Measurements from ENCODE around the gene EEF1G. TPM values are rescaled to one million over a fixed set of nuclear protein-coding genes. Genes with fewer than 3 reads are reported as not detected.

The EEF1G gene
- total RNA-seq, 1 experiment from 2014 or later = 1,667 TPM

GRCh38 chr11:62601372-62602140 is 27.9 kb upstream of the EEF1G start, which contains the start of gene MTA2 (continued):
- TF ChIP-seq NFATC4 (CRISPR knock-in tag; IDR thresholded peaks at IDR 0.05) (0 out of 2 replicates have a peak, but pooled peaks have one; percentile 30), CBFB (CRISPR knock-in tag; IDR thresholded peaks at IDR 0.05; ENCODE audit: low read depth) (no peak), TEAD1 (CRISPR knock-in tag; IDR thresholded peaks at IDR 0.05) (peak; percentile 48; the same call in 1 of the 2 replicates)

DNA sequence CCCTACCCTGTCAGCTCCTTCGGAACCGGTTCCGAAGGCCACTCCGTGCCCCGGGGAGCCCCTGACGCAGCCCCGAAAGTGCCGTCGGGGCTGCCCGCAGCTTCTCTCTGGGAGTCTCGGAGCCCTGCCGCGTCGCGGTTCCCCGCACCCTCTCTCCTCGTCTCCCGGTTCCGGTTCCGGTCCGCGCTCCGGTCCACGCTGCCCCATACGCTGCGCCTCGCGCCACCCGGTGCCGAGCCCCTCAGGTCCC is 27.4 kb upstream of the EEF1G start:
- H3K36me3 Mint-ChIP-seq = peaks cover 45% of the 10 kb centered on the region
- H3K9me3 Mint-ChIP-seq = no peaks in the 10 kb centered on the region
- no peak overlapping the region for H3K27ac Mint-ChIP-seq
- POLR2A ChIA-PET = interaction anchor here (0.6 to 3.1 kb wide), 15 partner anchors 9 to 251 kb away, joined by 3 to 53 read pairs (median 6); partner anchors contain the start of genes B3GAT3, BSCL2, C11orf98 and CSKMT
- CTCF ChIA-PET = interaction anchor here (0.9 to 8.9 kb wide), 10 partner anchors 8 to 206 kb away, joined by 3 to 74 read pairs (median 6); partner anchors contain the start of genes BSCL2, EML3, GNG3 and ROM1
- DNase-seq (ENCODE audit: low spot score) = no peak
- peaks cover 43% of the 10 kb centered on the region for H3K4me1 Mint-ChIP-seq
- TF ChIP-seq SP1 (CRISPR knock-in tag; conservative IDR thresholded peaks at IDR 0.05) = no peak
- TF ChIP-seq, protein P1, sequence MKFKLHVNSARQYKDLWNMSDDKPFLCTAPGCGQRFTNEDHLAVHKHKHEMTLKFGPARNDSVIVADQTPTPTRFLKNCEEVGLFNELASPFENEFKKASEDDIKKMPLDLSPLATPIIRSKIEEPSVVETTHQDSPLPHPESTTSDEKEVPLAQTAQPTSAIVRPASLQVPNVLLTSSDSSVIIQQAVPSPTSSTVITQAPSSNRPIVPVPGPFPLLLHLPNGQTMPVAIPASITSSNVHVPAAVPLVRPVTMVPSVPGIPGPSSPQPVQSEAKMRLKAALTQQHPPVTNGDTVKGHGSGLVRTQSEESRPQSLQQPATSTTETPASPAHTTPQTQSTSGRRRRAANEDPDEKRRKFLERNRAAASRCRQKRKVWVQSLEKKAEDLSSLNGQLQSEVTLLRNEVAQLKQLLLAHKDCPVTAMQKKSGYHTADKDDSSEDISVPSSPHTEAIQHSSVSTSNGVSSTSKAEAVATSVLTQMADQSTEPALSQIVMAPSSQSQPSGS (CRISPR knock-in tag; IDR thresholded peaks at IDR 0.05; ENCODE audit: borderline replicate concordance, low read depth) = no peak
- TF ChIP-seq ETV6 (CRISPR knock-in tag; IDR thresholded peaks at IDR 0.05) = no peak
- no peak for TF ChIP-seq NR2C2 (CRISPR knock-in tag; IDR thresholded peaks at IDR 0.05)
- no peak for TF ChIP-seq TEAD1 (CRISPR knock-in tag; IDR thresholded peaks at IDR 0.05)
- no peak for TF ChIP-seq NFATC4 (CRISPR knock-in tag; IDR thresholded peaks at IDR 0.05)
- TF ChIP-seq ESRRA (CRISPR knock-in tag; IDR thresholded peaks at IDR 0.05; ENCODE audit: borderline replicate concordance) = no peak
- no peak for TF ChIP-seq CREB1 (CRISPR knock-in tag; IDR thresholded peaks at IDR 0.05)
- no peak for TF ChIP-seq CREM (CRISPR knock-in tag; IDR thresholded peaks at IDR 0.05)
- no peak for TF ChIP-seq NR1H2 (CRISPR knock-in tag; IDR thresholded peaks at IDR 0.05)
- TF ChIP-seq JUN (CRISPR knock-in tag; IDR thresholded peaks at IDR 0.05) = no peak
- no peak for TF ChIP-seq ZNF396 (CRISPR knock-in tag; IDR thresholded peaks at IDR 0.05; ENCODE audit: borderline replicate concordance)
- no peak for TF ChIP-seq JAZF1 (CRISPR knock-in tag; IDR thresholded peaks at IDR 0.05)
- no peak for TF ChIP-seq NFE2L1 (CRISPR knock-in tag; IDR thresholded peaks at IDR 0.05)
- TF ChIP-seq FOXP1 (CRISPR knock-in tag; IDR thresholded peaks at IDR 0.05; ENCODE audit: borderline replicate concordance) = no peak
- H3K27me3 Mint-ChIP-seq (ENCODE audit: low read depth) = peaks cover 26% of the 10 kb centered on the region
- H3K4me3 Mint-ChIP-seq = peak overlapping the region; percentile 91
- ATAC-seq = no peak

GRCh38 chr11:62600367-62601121 is 26.9 kb upstream of the EEF1G start:
- CTCF ChIA-PET = interaction anchor here (1.0 to 8.9 kb wide), 3 partner anchors 8 to 107 kb away, joined by 3 to 74 read pairs (median 43); partner anchors contain the start of genes BSCL2, EML3, GNG3 and ROM1
- H3K36me3 Mint-ChIP-seq = peaks cover 50% of the 10 kb centered on the region
- TF ChIP-seq HMGA2 (CRISPR knock-in tag; IDR thresholded peaks at IDR 0.05) (no peak), FOXP1 (CRISPR knock-in tag; IDR thresholded peaks at IDR 0.05; ENCODE audit: borderline replicate concordance) (no peak), ZBTB21 (CRISPR knock-in tag; IDR thresholded peaks at IDR 0.05; ENCODE audit: borderline replicate concordance) (no peak), ESRRA (CRISPR knock-in tag; IDR thresholded peaks at IDR 0.05; ENCODE audit: borderline replicate concordance) (no peak)
- TF ChIP-seq, protein P2, sequence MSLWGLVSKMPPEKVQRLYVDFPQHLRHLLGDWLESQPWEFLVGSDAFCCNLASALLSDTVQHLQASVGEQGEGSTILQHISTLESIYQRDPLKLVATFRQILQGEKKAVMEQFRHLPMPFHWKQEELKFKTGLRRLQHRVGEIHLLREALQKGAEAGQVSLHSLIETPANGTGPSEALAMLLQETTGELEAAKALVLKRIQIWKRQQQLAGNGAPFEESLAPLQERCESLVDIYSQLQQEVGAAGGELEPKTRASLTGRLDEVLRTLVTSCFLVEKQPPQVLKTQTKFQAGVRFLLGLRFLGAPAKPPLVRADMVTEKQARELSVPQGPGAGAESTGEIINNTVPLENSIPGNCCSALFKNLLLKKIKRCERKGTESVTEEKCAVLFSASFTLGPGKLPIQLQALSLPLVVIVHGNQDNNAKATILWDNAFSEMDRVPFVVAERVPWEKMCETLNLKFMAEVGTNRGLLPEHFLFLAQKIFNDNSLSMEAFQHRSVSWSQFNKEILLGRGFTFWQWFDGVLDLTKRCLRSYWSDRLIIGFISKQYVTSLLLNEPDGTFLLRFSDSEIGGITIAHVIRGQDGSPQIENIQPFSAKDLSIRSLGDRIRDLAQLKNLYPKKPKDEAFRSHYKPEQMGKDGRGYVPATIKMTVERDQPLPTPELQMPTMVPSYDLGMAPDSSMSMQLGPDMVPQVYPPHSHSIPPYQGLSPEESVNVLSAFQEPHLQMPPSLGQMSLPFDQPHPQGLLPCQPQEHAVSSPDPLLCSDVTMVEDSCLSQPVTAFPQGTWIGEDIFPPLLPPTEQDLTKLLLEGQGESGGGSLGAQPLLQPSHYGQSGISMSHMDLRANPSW (CRISPR knock-in tag; conservative IDR thresholded peaks at IDR 0.05; ENCODE audit: low read depth) = no peak
- TF ChIP-seq, protein P3, sequence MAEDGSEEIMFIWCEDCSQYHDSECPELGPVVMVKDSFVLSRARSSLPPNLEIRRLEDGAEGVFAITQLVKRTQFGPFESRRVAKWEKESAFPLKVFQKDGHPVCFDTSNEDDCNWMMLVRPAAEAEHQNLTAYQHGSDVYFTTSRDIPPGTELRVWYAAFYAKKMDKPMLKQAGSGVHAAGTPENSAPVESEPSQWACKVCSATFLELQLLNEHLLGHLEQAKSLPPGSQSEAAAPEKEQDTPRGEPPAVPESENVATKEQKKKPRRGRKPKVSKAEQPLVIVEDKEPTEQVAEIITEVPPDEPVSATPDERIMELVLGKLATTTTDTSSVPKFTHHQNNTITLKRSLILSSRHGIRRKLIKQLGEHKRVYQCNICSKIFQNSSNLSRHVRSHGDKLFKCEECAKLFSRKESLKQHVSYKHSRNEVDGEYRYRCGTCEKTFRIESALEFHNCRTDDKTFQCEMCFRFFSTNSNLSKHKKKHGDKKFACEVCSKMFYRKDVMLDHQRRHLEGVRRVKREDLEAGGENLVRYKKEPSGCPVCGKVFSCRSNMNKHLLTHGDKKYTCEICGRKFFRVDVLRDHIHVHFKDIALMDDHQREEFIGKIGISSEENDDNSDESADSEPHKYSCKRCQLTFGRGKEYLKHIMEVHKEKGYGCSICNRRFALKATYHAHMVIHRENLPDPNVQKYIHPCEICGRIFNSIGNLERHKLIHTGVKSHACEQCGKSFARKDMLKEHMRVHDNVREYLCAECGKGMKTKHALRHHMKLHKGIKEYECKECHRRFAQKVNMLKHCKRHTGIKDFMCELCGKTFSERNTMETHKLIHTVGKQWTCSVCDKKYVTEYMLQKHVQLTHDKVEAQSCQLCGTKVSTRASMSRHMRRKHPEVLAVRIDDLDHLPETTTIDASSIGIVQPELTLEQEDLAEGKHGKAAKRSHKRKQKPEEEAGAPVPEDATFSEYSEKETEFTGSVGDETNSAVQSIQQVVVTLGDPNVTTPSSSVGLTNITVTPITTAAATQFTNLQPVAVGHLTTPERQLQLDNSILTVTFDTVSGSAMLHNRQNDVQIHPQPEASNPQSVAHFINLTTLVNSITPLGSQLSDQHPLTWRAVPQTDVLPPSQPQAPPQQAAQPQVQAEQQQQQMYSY (CRISPR knock-in tag; IDR thresholded peaks at IDR 0.05) = no peak
- TF ChIP-seq, protein P4, sequence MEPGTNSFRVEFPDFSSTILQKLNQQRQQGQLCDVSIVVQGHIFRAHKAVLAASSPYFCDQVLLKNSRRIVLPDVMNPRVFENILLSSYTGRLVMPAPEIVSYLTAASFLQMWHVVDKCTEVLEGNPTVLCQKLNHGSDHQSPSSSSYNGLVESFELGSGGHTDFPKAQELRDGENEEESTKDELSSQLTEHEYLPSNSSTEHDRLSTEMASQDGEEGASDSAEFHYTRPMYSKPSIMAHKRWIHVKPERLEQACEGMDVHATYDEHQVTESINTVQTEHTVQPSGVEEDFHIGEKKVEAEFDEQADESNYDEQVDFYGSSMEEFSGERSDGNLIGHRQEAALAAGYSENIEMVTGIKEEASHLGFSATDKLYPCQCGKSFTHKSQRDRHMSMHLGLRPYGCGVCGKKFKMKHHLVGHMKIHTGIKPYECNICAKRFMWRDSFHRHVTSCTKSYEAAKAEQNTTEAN (CRISPR knock-in tag; IDR thresholded peaks at IDR 0.05) = no peak

More at GRCh38 chr11:62600367-62601121, 26.9 kb upstream of the EEF1G start:
- Mint-ChIP-seq H3K27ac (peak overlapping the region; percentile 83), H3K27me3 (ENCODE audit: low read depth) (peaks cover 26% of the 10 kb centered on the region), H3K9me3 (no peaks in the 10 kb centered on the region), H3K4me1 (peaks cover 43% of the 10 kb centered on the region), H3K4me3 (peak overlapping the region; percentile 91)
- ATAC-seq = no peak
- POLR2A ChIA-PET = interaction anchor here (0.5 to 3.1 kb wide), 8 partner anchors 9 to 250 kb away, joined by 3 to 53 read pairs (median 9); partner anchors contain the start of genes B3GAT3, C11orf98, CSKMT and EEF1G
- DNase-seq (ENCODE audit: low spot score) = no peak

Data from WTC11 (cell line).